ENCODE results near the gene MITF. TPM values are rescaled to one million over a fixed set of nuclear protein-coding genes. Genes with fewer than 3 reads are reported as not detected.

Gene MITF
- total and polyA plus RNA-seq, 2 donors (not counting 1 experiment from before 2014, with no cell fraction given): 0.10 TPM; not detected in 1

DNA sequence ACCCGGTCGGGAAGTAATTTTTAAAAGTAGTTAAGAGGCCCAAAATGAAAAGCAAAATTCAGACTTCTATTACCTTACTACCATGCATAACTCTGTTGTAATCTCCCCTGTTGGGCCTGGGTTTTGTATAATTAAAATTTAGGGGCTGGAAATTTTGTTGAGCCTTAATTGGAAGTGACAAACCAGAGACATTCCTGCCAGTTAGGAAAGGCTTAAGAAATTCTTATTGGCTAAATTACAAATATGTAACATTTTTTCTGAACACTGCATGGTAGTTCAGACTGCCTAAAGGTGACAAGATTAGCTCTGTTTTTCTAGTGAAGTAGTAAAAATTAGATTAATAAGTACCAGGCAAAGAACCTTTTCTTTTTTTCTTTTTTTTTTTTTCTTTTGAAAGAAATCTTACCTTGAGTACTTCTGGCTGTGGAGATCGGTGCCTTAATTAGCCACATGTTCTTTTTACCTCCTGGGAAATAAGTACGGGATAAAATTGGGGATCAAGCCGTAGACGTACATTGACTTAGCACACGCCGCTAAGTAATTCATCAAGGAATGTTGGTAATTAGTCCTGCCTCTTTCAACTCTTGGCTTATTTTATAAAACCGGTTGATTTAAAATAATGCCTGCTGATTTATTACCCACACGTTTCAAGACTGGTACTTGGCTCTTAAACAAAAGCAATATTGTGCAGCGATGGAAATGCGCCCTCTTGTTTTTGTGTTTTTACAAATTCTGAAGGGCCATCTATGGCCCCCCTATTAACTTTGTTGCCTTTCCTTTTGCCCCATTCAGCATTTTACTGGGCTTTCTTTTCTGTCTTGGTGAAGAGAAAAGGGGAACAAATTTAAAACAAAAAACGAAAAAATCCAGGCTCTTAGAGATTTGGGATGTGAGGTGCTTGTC lies 149.0 kb downstream of the MITF start:
- H3K4me2 ChIP-seq (replicated peaks; ENCODE audit: low read depth, low read length, poor library complexity, severe bottlenecking): no peak overlapping the region
- intact Hi-C loops (cut with micrococcal nuclease): no loop called here
- H3K27ac Mint-ChIP-seq: no peak overlapping the region

DNA sequence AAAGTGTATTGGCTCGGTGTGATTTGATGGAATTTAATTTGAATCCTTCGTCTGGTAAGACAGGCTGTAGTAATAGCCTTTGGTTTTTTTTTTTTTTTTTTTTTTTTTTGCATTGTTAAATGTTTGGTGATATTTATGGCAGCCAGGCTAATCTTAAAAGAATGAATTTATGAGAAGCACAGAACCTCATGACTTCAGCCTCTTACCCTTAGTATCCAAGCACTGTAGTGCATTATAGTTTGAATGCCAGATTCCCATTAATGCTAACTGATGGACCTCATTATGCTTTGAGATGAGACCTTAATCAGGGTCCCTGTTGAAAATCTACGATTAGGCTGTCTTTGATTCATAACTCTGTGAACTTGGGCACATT lies 149.7 kb downstream of the MITF start:
- no peaks in the 10 kb centered on the region for H3K4me1 Mint-ChIP-seq
- ATAC-seq (ENCODE audit: low read depth): no peak
- CTCF ChIA-PET: no interaction called here

More for the DNA sequence above, 149.0 kb downstream of the MITF start:
- H3K79me2 ChIP-seq (ENCODE audit: control insufficient read depth, insufficient read depth, low read length): no peaks in the 10 kb centered on the region
- no peaks in the 10 kb centered on the region for H3K36me3 ChIP-seq (replicated peaks in 1 of 2; ENCODE audit: control extremely low read depth in 1 of 2, control insufficient read depth in 1 of 2, extremely low read depth in 1 of 2, insufficient read depth in 2 of 2, low read length in 1 of 2)
- ATAC-seq (ENCODE audit: low read depth) (no peak), DNase-seq (no peak)
- no peaks in the 10 kb centered on the region for H3K27me3 ChIP-seq (replicated peaks in 1 of 4; ENCODE audit: control extremely low read depth in 1 of 4, control insufficient read depth in 3 of 4, insufficient read depth in 4 of 4, low read length in 3 of 4)
- ChIA-PET CTCF (no interaction called here), POLR2A (no interaction called here)
- no peak overlapping the region for H2AFZ ChIP-seq (ENCODE audit: insufficient read depth, low read depth, low read length, poor library complexity, severe bottlenecking)
- Mint-ChIP-seq H3K9me3 (ENCODE audit: insufficient read depth) (no peaks in the 10 kb centered on the region), H3K4me3 (no peak overlapping the region), H3K27me3 (no peaks in the 10 kb centered on the region), H3K4me1 (no peaks in the 10 kb centered on the region)
- H3K27ac ChIP-seq (ENCODE audit: low read length in 2 of 2): no peak overlapping the region
- 93% methylated on average over 5 of the region's 13 CpGs for WGBS (ENCODE audit: insufficient coverage)
- no peaks in the 10 kb centered on the region for H3K9me3 ChIP-seq (ENCODE audit: control extremely low read depth in 1 of 3, control insufficient read depth in 2 of 3, insufficient read depth in 1 of 3, low read length in 2 of 3)
- no peaks in the 10 kb centered on the region for H3K4me1 ChIP-seq (ENCODE audit: control insufficient read depth in 2 of 2, insufficient read depth in 2 of 2, low read length in 2 of 2)
- no peaks in the 10 kb centered on the region for H4K20me1 ChIP-seq (ENCODE audit: control insufficient read depth, insufficient read depth, low read length, poor library complexity, severe bottlenecking)
- TF ChIP-seq EZH2 (IDR thresholded peaks at IDR 0.05; ENCODE audit: borderline replicate concordance, insufficient read depth, low read depth, low read length, poor library complexity, severe bottlenecking): no peak
- TF ChIP-seq, protein P1, sequence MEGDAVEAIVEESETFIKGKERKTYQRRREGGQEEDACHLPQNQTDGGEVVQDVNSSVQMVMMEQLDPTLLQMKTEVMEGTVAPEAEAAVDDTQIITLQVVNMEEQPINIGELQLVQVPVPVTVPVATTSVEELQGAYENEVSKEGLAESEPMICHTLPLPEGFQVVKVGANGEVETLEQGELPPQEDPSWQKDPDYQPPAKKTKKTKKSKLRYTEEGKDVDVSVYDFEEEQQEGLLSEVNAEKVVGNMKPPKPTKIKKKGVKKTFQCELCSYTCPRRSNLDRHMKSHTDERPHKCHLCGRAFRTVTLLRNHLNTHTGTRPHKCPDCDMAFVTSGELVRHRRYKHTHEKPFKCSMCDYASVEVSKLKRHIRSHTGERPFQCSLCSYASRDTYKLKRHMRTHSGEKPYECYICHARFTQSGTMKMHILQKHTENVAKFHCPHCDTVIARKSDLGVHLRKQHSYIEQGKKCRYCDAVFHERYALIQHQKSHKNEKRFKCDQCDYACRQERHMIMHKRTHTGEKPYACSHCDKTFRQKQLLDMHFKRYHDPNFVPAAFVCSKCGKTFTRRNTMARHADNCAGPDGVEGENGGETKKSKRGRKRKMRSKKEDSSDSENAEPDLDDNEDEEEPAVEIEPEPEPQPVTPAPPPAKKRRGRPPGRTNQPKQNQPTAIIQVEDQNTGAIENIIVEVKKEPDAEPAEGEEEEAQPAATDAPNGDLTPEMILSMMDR (IDR thresholded peaks at IDR 0.05): no peak
- H3K4me3 ChIP-seq (ENCODE audit: control extremely low read depth in 1 of 5, extremely low read depth in 1 of 5, insufficient read depth in 1 of 5, low read depth in 2 of 5, low read length in 4 of 5): no peak overlapping the region
- no peak overlapping the region for H3K9ac ChIP-seq (ENCODE audit: low read length)

More for the DNA sequence above, 149.7 kb downstream of the MITF start:
- no peak overlapping the region for H2AFZ ChIP-seq (ENCODE audit: insufficient read depth, low read depth, low read length, poor library complexity, severe bottlenecking)
- no peaks in the 10 kb centered on the region for H4K20me1 ChIP-seq (ENCODE audit: control insufficient read depth, insufficient read depth, low read length, poor library complexity, severe bottlenecking)
- H3K27me3 ChIP-seq (replicated peaks in 1 of 4; ENCODE audit: control extremely low read depth in 1 of 4, control insufficient read depth in 3 of 4, insufficient read depth in 4 of 4, low read length in 3 of 4): no peaks in the 10 kb centered on the region
- no peak for TF ChIP-seq EZH2 (IDR thresholded peaks at IDR 0.05; ENCODE audit: borderline replicate concordance, insufficient read depth, low read depth, low read length, poor library complexity, severe bottlenecking)
- TF ChIP-seq, protein P1 (IDR thresholded peaks at IDR 0.05): no peak
- DNase-seq: no peak
- Mint-ChIP-seq H3K4me3 (no peak overlapping the region), H3K9me3 (ENCODE audit: insufficient read depth) (no peaks in the 10 kb centered on the region), H3K27me3 (no peaks in the 10 kb centered on the region), H3K27ac (no peak overlapping the region)
- POLR2A ChIA-PET: no interaction called here
- H3K4me2 ChIP-seq (replicated peaks; ENCODE audit: low read depth, low read length, poor library complexity, severe bottlenecking): no peak overlapping the region
- H3K27ac ChIP-seq (ENCODE audit: low read length in 2 of 2): no peak overlapping the region
- no peaks in the 10 kb centered on the region for H3K9me3 ChIP-seq (ENCODE audit: control extremely low read depth in 1 of 3, control insufficient read depth in 2 of 3, insufficient read depth in 1 of 3, low read length in 2 of 3)
- H3K36me3 ChIP-seq (replicated peaks in 1 of 2; ENCODE audit: control extremely low read depth in 1 of 2, control insufficient read depth in 1 of 2, extremely low read depth in 1 of 2, insufficient read depth in 2 of 2, low read length in 1 of 2): no peaks in the 10 kb centered on the region
- WGBS (ENCODE audit: insufficient coverage): 100% methylated on average over 2 of the region's 3 CpGs
- intact Hi-C loops (cut with micrococcal nuclease): no loop called here
- no peak overlapping the region for H3K9ac ChIP-seq (ENCODE audit: low read length)
- H3K79me2 ChIP-seq (ENCODE audit: control insufficient read depth, insufficient read depth, low read length): no peaks in the 10 kb centered on the region
- H3K4me3 ChIP-seq (ENCODE audit: control extremely low read depth in 1 of 5, extremely low read depth in 1 of 5, insufficient read depth in 1 of 5, low read depth in 2 of 5, low read length in 4 of 5): no peak overlapping the region
- H3K4me1 ChIP-seq (ENCODE audit: control insufficient read depth in 2 of 2, insufficient read depth in 2 of 2, low read length in 2 of 2): no peaks in the 10 kb centered on the region
